Measurements from ENCODE around the gene THBS2.

The THBS2 gene

GRCh38 chr6:169234634-169235033, 19.0 kb downstream of the THBS2 start:
- no peak for TF ChIP-seq CTCF (IDR thresholded peaks at IDR 0.05; ENCODE audit: control extremely low read depth, extremely low read depth, low read depth, missing control alignments)
- ChIA-PET CTCF (no interaction called here), POLR2A (no interaction called here)
- DNase-seq (ENCODE audit: extremely low spot score), result no peak

GRCh38 chr6:169233832-169234231, 19.8 kb downstream of the THBS2 start:
- ChIA-PET CTCF (no interaction called here), POLR2A (no interaction called here)
- no peak for TF ChIP-seq CTCF (IDR thresholded peaks at IDR 0.05; ENCODE audit: control extremely low read depth, extremely low read depth, low read depth, missing control alignments)
- no peak for DNase-seq (ENCODE audit: extremely low spot score)

GRCh38 chr6:169233181-169233580, 20.5 kb downstream of the THBS2 start:
- CTCF ChIA-PET, result no interaction called here
- DNase-seq (ENCODE audit: extremely low spot score), result no peak
- no peak for TF ChIP-seq CTCF (IDR thresholded peaks at IDR 0.05; ENCODE audit: control extremely low read depth, extremely low read depth, low read depth, missing control alignments)
- POLR2A ChIA-PET, result no interaction called here

GRCh38 chr6:169232507-169232931, 21.1 kb downstream of the THBS2 start:
- TF ChIP-seq CTCF (IDR thresholded peaks at IDR 0.05; ENCODE audit: control extremely low read depth, extremely low read depth, low read depth, missing control alignments), result no peak
- ChIA-PET CTCF (no interaction called here), POLR2A (no interaction called here)
- DNase-seq (ENCODE audit: extremely low spot score), result no peak

- ChIA-PET CTCF (no interaction called here), POLR2A (no interaction called here)
- TF ChIP-seq CTCF (IDR thresholded peaks at IDR 0.05; ENCODE audit: control extremely low read depth, extremely low read depth, low read depth, missing control alignments), result no peak
- DNase-seq (ENCODE audit: extremely low spot score), result no peak
These were observed 21.7 kb downstream of the THBS2 start for GRCh38 chr6:169231790-169232506.

GRCh38 chr6:169230946-169231789, 22.5 kb downstream of the THBS2 start:
- no peak for TF ChIP-seq CTCF (IDR thresholded peaks at IDR 0.05; ENCODE audit: control extremely low read depth, extremely low read depth, low read depth, missing control alignments)
- no peak for DNase-seq (ENCODE audit: extremely low spot score)
- ChIA-PET CTCF (no interaction called here), POLR2A (no interaction called here)
